Mesenchymal stem cell (in vitro differentiated cells and primary cell): ENCODE data around the gene TENM4.
A peak's percentile ranks its signal among the peaks of the same experiment; 100 is the strongest.

Experiments
- DNase-seq: peaks from one replicate; pipeline ENCODE4 v3.0.0-alpha.2; 2013
- H2AFZ ChIP-seq: one replicate; pipeline ENCODE4 v1.6.1; 2013; ENCODE audit warnings: low read depth, mild to moderate bottlenecking, control low read depth, inconsistent platforms, low read length, moderate library complexity
- H2AK5ac ChIP-seq: 2 replicates; pipeline ENCODE4 v1.6.1; 2013; ENCODE audit warnings: low read length, moderate library complexity, mild to moderate bottlenecking, inconsistent platforms; ENCODE audit not compliant: severe bottlenecking
- H2BK120ac ChIP-seq: one replicate; pipeline ENCODE4 v1.6.1; 2013; ENCODE audit warnings: low read depth, mild to moderate bottlenecking, inconsistent platforms, low read length, moderate library complexity
- H2BK12ac ChIP-seq, 2 experiments: one replicate each; pipeline ENCODE4 v1.6.1; 2013; ENCODE audit warnings: inconsistent platforms in 2 of 2, low read length in 2 of 2, mild to moderate bottlenecking in 2 of 2, moderate library complexity in 2 of 2, control low read depth in 1 of 2
- H2BK15ac ChIP-seq: one replicate; pipeline ENCODE4 v1.6.1; 2013; ENCODE audit warnings: mild to moderate bottlenecking, low read depth, inconsistent platforms; ENCODE audit not compliant: poor library complexity, severe bottlenecking
- H2BK5ac ChIP-seq: 2 replicates; pipeline ENCODE4 v1.6.1; 2013; ENCODE audit warnings: low read depth, mild to moderate bottlenecking, low read length, control low read depth, inconsistent platforms; ENCODE audit not compliant: poor library complexity, severe bottlenecking
- H3K14ac ChIP-seq, 2 experiments: one replicate each; pipeline ENCODE4 v1.6.1; 2013; ENCODE audit warnings: inconsistent platforms in 2 of 2, low read length in 2 of 2, control low read depth in 1 of 2, mild to moderate bottlenecking in 1 of 2, moderate library complexity in 1 of 2
- H3K18ac ChIP-seq, 2 experiments: one replicate each; pipeline ENCODE4 v1.6.1; 2013; ENCODE audit warnings: inconsistent platforms in 2 of 2, low read length in 2 of 2, control low read depth in 1 of 2, low read depth in 1 of 2, mild to moderate bottlenecking in 1 of 2
- H3K23ac ChIP-seq, 2 experiments: one replicate each; pipeline ENCODE4 v1.6.1; 2013; ENCODE audit warnings: inconsistent platforms in 2 of 2, low read length in 2 of 2, mild to moderate bottlenecking in 2 of 2, moderate library complexity in 2 of 2, control low read depth in 1 of 2
- H3K27ac ChIP-seq: 2 replicates; pipeline ENCODE4 v1.5.1; 2013; ENCODE audit warnings: mild to moderate bottlenecking, moderate library complexity, low read length, control low read depth, inconsistent platforms; ENCODE audit not compliant: poor library complexity, severe bottlenecking
- H3K27me3 ChIP-seq, 2 experiments: 2 replicates each; pipeline versions ENCODE4 v1.6.1 to v1.7.0; 2013; ENCODE audit warnings: low read length in 2 of 2, mild to moderate bottlenecking in 2 of 2, moderate library complexity in 2 of 2, control low read depth in 1 of 2, inconsistent platforms in 1 of 2; ENCODE audit not compliant: control insufficient read depth in 1 of 2, insufficient read depth in 1 of 2
- H3K36me3 ChIP-seq, 2 experiments: 2 replicates each; pipeline versions ENCODE4 v1.6.1 to v1.7.0; 2013; ENCODE audit warnings: low read length in 2 of 2, control low read depth in 1 of 2, inconsistent platforms in 1 of 2, low read depth in 1 of 2, mild to moderate bottlenecking in 1 of 2; ENCODE audit not compliant: insufficient read depth in 2 of 2, control insufficient read depth in 1 of 2
- H3K4ac ChIP-seq, 2 experiments: one replicate each; pipeline ENCODE4 v1.6.1; 2013; ENCODE audit warnings: inconsistent platforms in 2 of 2, low read length in 2 of 2, mild to moderate bottlenecking in 2 of 2, moderate library complexity in 2 of 2, control low read depth in 1 of 2, low read depth in 1 of 2
- H3K4me1 ChIP-seq: 2 replicates; pipeline ENCODE4 v1.6.1; 2013; ENCODE audit warnings: low read depth, low read length, control low read depth; ENCODE audit not compliant: control insufficient read depth, insufficient read depth
- H3K4me2 ChIP-seq: 2 replicates; pipeline ENCODE4 v1.6.1; 2013; ENCODE audit warnings: low read length, mild to moderate bottlenecking, inconsistent platforms; ENCODE audit not compliant: poor library complexity, severe bottlenecking
- H3K4me3 ChIP-seq, 2 experiments: 2 replicates each; pipeline versions ENCODE4 v1.5.1 to v1.7.0; 2013; ENCODE audit warnings: low read length in 2 of 2, mild to moderate bottlenecking in 2 of 2, control low read depth in 1 of 2, low read depth in 1 of 2; ENCODE audit not compliant: insufficient read depth in 1 of 2
- H3K79me1 ChIP-seq: replicated peaks from 2 replicates; pipeline ENCODE4 v1.6.1; 2013; ENCODE audit warnings: mild to moderate bottlenecking, control low read depth, low read length, inconsistent platforms; ENCODE audit not compliant: poor library complexity, severe bottlenecking
- H3K9ac ChIP-seq: 2 replicates; pipeline ENCODE4 v1.7.0; 2013; ENCODE audit warnings: mild to moderate bottlenecking, low read length, moderate library complexity
- H3K9me3 ChIP-seq: 2 replicates; pipeline ENCODE4 v1.7.0; 2013; ENCODE audit warnings: mild to moderate bottlenecking, low read length; ENCODE audit not compliant: control insufficient read depth
- H4K8ac ChIP-seq: one replicate; pipeline ENCODE4 v1.6.1; 2013; ENCODE audit warnings: inconsistent platforms, mild to moderate bottlenecking, low read length, moderate library complexity
- H4K91ac ChIP-seq: one replicate; pipeline ENCODE4 v1.6.1; 2013; ENCODE audit warnings: mild to moderate bottlenecking, low read length, inconsistent platforms
- WGBS: methylation state at CpG from one replicate; pipeline ENCODE4 v1.1.7; 2013; ENCODE audit warnings: mixed read lengths; 5-methylcytosine and 5-hydroxymethylcytosine counted together

The TENM4 gene

GRCh38 chr11:78717041-78717440, 723.8 kb downstream of the TENM4 start:
- no peak for DNase-seq
- Histone ChIP-seq H3K23ac (no peak overlapping the region), H3K14ac (peak overlapping the region in 1 of 2 experiments; percentile 23), H3K4me1 (peaks cover 12% of the 10 kb centered on the region), H2AK5ac (no peak overlapping the region), H3K9me3 (no peaks in the 10 kb centered on the region), H2BK12ac (no peak overlapping the region), H3K27ac (peak overlapping the region; percentile 16), H2BK120ac (no peak overlapping the region), H3K27me3 (no peaks in the 10 kb centered on the region), H3K4me3 (no peak overlapping the region), H4K91ac (no peak overlapping the region), H3K9ac (no peak overlapping the region), H3K4ac (no peak overlapping the region), H3K79me1 (no peaks in the 10 kb centered on the region), H2BK5ac (no peak overlapping the region), H2BK15ac (no peak overlapping the region), H3K18ac (no peak overlapping the region), H2AFZ (no peak overlapping the region), H4K8ac (no peak overlapping the region), H3K36me3 (peaks cover 0 to 8% of the 10 kb centered on the region in 2 experiments), H3K4me2 (no peak overlapping the region)

DNA sequence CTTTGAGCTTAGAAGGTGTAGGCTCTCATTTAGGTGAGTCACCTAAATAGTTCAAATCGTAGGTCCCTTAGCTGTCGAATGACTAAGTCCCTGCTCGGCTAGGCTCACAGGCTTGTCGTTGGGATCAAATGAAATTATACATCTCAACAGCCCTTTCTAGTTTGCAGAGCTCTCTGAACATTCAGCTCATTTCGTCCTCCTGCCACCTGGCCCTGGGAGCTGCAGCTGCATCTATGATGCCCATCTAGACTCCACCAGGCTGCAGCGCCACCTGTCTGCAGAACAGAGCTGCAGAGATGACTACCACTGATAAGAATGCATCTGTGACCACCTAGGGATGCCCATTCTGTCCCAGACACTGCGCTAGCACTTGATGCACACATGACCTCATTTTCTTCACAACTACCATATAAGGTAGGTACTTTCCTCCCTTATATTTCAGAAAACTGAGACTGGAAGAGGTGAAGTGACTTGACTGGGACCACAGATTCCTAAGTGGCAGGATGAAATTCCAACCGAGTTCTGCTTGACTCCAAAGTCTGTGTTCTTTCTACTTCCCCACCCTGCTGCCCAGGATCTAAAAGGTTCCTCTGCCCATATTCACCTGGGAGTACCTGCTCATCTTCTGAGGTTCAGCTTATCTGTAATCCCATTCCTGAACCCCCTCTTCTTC, 725.1 kb downstream of the TENM4 start:
- H2BK120ac ChIP-seq = no peak overlapping the region
- H3K4me1 ChIP-seq = peaks cover 12% of the 10 kb centered on the region
- no peak overlapping the region for H2AFZ ChIP-seq
- no peaks in the 10 kb centered on the region for H3K79me1 ChIP-seq
- peak; percentile 66 for DNase-seq
- H3K4me2 ChIP-seq = no peak overlapping the region
- no peak overlapping the region for H2BK15ac ChIP-seq
- no peak overlapping the region for H4K8ac ChIP-seq
- peak overlapping the region; percentile 18 for H3K27ac ChIP-seq
- H2BK5ac ChIP-seq = no peak overlapping the region
- H3K4ac ChIP-seq = no peak overlapping the region
- no peaks in the 10 kb centered on the region for H3K36me3 ChIP-seq
- H3K9me3 ChIP-seq = no peaks in the 10 kb centered on the region
- no peak overlapping the region for H3K4me3 ChIP-seq
- H3K9ac ChIP-seq = no peak overlapping the region
- no peak overlapping the region for H4K91ac ChIP-seq
- no peak overlapping the region for H3K14ac ChIP-seq
- no peak overlapping the region for H3K18ac ChIP-seq
- 29% methylated on average over 7 of the region's 8 CpGs for WGBS
- H3K27me3 ChIP-seq = no peaks in the 10 kb centered on the region
- no peak overlapping the region for H2BK12ac ChIP-seq
- peak overlapping the region; percentile 76 for H2AK5ac ChIP-seq
- no peak overlapping the region for H3K23ac ChIP-seq

- Histone ChIP-seq H3K27ac (no peak overlapping the region), H2AFZ (no peak overlapping the region), H2BK5ac (no peak overlapping the region), H2BK15ac (peak overlapping the region; percentile 70), H3K4me3 (no peak overlapping the region), H3K36me3 (no peaks in the 10 kb centered on the region), H4K91ac (no peak overlapping the region), H3K27me3 (no peaks in the 10 kb centered on the region), H3K18ac (no peak overlapping the region), H2BK120ac (no peak overlapping the region), H3K4me1 (peaks cover 12% of the 10 kb centered on the region), H2AK5ac (no peak overlapping the region), H4K8ac (no peak overlapping the region), H2BK12ac (no peak overlapping the region), H3K4ac (no peak overlapping the region), H3K23ac (no peak overlapping the region), H3K4me2 (no peak overlapping the region), H3K79me1 (no peaks in the 10 kb centered on the region), H3K9me3 (no peaks in the 10 kb centered on the region), H3K14ac (no peak overlapping the region), H3K9ac (no peak overlapping the region)
- DNase-seq = no peak
- WGBS = 73% methylated on average over 3 of the region's 3 CpGs
These were observed 726.3 kb downstream of the TENM4 start for GRCh38 chr11:78714539-78714938.

DNA sequence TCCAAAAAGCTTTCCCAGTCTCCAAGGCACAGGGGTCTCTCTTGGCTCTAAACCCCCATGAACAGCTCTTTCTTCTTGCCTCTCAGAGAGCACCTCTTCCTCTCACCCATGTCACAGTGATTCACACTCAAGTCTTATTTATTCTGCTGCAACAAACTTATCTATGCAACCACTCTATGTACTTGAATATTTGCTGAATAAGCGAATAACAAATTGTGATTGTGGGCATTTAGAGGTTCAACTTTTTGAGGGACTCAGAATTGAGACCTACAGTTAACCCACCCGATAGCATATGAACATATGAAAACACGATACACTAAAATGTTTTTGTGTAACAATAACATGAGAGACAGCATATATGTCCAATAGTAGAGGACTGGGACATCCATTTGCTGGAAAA, 729.1 kb downstream of the TENM4 start:
- H3K36me3 ChIP-seq = peaks cover 0 to 17% of the 10 kb centered on the region in 2 experiments
- no peaks in the 10 kb centered on the region for H3K9me3 ChIP-seq
- no peak overlapping the region for H3K27ac ChIP-seq
- H4K91ac ChIP-seq = no peak overlapping the region
- H3K4me2 ChIP-seq = no peak overlapping the region
- H2BK5ac ChIP-seq = no peak overlapping the region
- no peak overlapping the region for H2BK12ac ChIP-seq
- no peak overlapping the region for H3K23ac ChIP-seq
- no peak overlapping the region for H2AK5ac ChIP-seq
- H2BK120ac ChIP-seq = no peak overlapping the region
- no peak overlapping the region for H2BK15ac ChIP-seq
- H4K8ac ChIP-seq = no peak overlapping the region
- peaks cover 11% of the 10 kb centered on the region for H3K4me1 ChIP-seq
- H3K9ac ChIP-seq = no peak overlapping the region
- H3K4me3 ChIP-seq = no peak overlapping the region
- 100% methylated on average over 1 of the region's 3 CpGs for WGBS
- no peaks in the 10 kb centered on the region for H3K79me1 ChIP-seq
- no peak overlapping the region for H3K4ac ChIP-seq
- no peak overlapping the region for H2AFZ ChIP-seq
- H3K18ac ChIP-seq = no peak overlapping the region
- no peaks in the 10 kb centered on the region for H3K27me3 ChIP-seq
- H3K14ac ChIP-seq = no peak overlapping the region
- DNase-seq = no peak
